RWPE1 (cell line): ENCODE results near the gene INPP5J.
A peak's percentile ranks its signal among the peaks of the same experiment; 100 is the strongest.

Source experiments
- CTCF ChIA-PET: fragments of 350-600 bp; sonication (Branson Sonifier 250); formaldehyde crosslinking; extraction: SDS; loops from one replicate; lab custom pipeline; 2021; lab: Yijun Ruan, JAX
- POLR2A ChIA-PET: fragments of 400-600 bp; formaldehyde crosslinking; extraction: SDS; loops from one replicate; lab custom pipeline; 2020; ENCODE audit warnings: antibody characterized with exemption; ENCODE audit not compliant: low non-redundant PET; lab: Yijun Ruan, JAX
- DNase-seq: peaks from one replicate; pipeline ENCODE4 v3.0.0; 2012; ENCODE audit warnings: low spot score
- H3K27ac ChIP-seq: fragments of 450-650 bp; 2 replicates; pipeline ENCODE4 v1.5.1; 2017
- TF ChIP-seq, protein P1 (sequence below): fragments of 450-650 bp; conservative IDR thresholded peaks from 2 replicates; pipeline ENCODE4 v1.5.1; 2017; ENCODE audit warnings: low read depth, mild to moderate bottlenecking

INPP5J gene

DNA sequence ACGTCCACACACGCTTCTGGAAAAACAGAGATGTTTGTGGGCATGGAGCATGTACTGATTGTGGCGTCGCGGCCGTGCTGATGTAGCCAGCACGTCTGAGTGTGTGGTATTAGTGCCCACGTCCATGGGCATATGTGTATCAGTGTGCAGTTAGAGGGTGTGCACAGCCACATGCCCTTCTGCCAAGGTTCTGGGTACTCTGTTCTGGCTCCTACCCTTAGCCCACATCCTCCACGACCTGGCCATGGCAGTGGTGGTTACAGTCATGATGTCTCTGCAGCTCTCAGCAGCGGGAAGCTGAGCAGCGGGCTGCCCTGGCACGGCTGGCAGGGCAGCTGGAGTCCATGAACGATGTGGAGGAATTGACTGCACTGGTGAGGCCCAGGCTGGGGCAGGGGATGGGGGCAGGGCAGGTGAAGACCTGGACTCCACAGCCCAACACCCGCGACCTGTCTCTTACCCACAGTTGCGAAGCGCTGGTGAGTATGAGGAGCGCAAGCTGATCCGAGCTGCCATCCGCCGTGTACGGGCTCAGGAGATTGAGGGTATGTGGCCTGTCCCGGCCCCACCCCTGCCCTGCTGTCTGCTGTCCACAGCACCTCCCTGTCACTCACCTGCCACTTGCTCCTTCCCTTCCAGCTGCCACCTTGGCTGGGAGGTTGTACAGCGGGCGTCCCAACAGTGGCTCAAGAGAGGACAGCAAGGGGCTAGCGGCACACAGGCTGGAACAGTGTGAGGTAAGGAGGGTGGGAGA is 34.4 kb upstream of the INPP5J start:
- peak overlapping the region; percentile 86 for H3K27ac ChIP-seq
- ChIA-PET CTCF (interaction anchor here (0.6 to 0.7 kb wide), 3 partner anchors 67 to 102 kb away, joined by 3 to 4 read pairs (median 4); no protein-coding TSS in a partner anchor), POLR2A (no interaction called here)
- DNase-seq, result no peak
- TF ChIP-seq, protein P1, sequence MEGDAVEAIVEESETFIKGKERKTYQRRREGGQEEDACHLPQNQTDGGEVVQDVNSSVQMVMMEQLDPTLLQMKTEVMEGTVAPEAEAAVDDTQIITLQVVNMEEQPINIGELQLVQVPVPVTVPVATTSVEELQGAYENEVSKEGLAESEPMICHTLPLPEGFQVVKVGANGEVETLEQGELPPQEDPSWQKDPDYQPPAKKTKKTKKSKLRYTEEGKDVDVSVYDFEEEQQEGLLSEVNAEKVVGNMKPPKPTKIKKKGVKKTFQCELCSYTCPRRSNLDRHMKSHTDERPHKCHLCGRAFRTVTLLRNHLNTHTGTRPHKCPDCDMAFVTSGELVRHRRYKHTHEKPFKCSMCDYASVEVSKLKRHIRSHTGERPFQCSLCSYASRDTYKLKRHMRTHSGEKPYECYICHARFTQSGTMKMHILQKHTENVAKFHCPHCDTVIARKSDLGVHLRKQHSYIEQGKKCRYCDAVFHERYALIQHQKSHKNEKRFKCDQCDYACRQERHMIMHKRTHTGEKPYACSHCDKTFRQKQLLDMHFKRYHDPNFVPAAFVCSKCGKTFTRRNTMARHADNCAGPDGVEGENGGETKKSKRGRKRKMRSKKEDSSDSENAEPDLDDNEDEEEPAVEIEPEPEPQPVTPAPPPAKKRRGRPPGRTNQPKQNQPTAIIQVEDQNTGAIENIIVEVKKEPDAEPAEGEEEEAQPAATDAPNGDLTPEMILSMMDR, result no peak

DNA sequence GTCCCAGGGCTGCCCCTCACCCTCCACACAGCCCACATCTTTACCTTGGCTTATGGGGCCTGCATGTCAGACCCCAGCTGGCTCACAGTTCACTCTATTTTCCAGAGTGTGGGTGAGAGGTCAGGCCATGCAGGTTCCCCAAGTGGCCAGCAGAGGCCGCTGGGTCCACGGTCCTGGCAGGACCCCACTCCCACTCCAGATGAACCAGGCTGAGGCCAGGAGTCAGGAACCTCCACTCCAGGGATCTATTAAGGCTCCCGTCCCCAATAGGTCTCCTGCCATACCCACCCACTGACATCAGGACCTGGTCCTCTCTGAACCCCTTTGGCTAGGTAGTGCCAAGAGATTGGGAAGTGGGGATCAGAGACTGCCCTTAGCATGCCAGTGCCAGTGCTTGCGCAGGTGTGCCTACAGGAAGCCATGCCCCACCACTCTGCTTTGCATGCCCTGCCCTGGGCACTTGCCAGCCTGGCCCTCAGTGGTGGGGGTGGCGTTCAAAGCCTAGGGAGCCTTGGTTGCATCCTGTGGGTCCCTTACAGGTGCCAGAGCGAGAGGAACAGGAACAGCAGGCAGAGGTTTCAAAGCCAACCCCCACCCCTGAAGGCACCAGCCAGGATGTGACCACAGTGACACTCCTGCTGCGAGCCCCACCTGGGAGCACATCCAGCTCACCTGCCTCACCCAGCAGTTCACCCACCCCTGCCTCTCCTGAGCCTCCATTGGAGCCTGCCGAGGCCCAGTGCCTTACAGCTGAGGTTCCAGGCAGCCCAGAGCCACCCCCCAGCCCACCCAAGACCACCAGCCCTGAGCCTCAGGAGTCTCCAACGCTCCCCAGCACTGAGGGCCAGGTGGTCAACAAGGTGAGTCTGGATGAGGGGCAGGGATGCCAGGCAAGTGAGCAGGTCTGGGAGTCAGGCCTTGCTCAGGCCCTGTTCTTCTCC is 33.3 kb upstream of the INPP5J start:
- TF ChIP-seq, protein P1, result peak; percentile 84
- ChIA-PET CTCF (interaction anchor here (0.6 to 0.7 kb wide), 3 partner anchors 66 to 101 kb away, joined by 3 to 4 read pairs (median 4); no protein-coding TSS in a partner anchor), POLR2A (no interaction called here)
- DNase-seq, result no peak
- H3K27ac ChIP-seq, result peak overlapping the region; percentile 86

DNA sequence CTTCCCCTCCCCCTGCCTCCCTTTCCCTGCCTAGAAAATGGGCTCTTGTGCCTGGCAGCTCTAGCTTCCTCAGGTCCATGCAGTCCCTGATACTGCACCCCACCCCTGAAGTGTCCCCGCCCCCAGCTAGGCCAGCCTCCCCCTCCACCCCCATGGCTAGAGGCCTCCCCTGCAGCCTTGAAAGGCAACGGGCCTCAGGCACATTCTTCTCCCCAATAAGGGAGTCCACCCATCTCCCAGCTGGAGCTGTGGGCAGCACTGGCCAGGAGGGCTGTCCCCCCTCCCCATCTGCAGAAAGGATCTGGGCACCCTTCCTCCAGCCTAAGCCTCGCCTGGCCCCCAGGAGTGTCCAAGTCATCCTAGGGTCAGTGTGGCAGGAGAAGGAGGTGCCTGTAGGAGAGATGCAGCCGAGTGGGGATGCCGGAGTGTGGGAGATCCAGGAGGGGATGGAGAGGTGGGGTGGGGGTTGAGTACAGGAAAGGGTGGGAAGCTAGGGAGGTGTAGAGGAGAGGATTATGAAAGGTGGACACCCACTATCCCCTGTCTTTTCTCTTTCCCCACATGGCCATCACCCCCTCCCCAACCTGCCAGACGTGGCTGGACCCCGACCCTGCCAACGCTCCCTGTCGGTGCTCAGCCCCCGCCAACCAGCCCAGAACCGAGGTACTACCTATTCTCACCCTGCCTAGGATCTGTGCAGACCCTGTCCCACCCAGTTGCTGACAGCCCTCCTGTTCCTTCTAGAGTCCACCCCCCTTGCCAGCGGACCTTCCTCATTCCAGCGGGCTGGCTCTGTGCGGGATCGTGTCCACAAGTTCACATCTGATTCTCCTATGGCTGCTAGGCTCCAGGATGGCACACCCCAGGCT is 32.3 kb upstream of the INPP5J start:
- ChIA-PET POLR2A (no interaction called here), CTCF (no interaction called here)
- DNase-seq, result no peak
- TF ChIP-seq, protein P1, result no peak
- peak overlapping the region; percentile 10; the same call in 1 of the 2 replicates for H3K27ac ChIP-seq

DNA sequence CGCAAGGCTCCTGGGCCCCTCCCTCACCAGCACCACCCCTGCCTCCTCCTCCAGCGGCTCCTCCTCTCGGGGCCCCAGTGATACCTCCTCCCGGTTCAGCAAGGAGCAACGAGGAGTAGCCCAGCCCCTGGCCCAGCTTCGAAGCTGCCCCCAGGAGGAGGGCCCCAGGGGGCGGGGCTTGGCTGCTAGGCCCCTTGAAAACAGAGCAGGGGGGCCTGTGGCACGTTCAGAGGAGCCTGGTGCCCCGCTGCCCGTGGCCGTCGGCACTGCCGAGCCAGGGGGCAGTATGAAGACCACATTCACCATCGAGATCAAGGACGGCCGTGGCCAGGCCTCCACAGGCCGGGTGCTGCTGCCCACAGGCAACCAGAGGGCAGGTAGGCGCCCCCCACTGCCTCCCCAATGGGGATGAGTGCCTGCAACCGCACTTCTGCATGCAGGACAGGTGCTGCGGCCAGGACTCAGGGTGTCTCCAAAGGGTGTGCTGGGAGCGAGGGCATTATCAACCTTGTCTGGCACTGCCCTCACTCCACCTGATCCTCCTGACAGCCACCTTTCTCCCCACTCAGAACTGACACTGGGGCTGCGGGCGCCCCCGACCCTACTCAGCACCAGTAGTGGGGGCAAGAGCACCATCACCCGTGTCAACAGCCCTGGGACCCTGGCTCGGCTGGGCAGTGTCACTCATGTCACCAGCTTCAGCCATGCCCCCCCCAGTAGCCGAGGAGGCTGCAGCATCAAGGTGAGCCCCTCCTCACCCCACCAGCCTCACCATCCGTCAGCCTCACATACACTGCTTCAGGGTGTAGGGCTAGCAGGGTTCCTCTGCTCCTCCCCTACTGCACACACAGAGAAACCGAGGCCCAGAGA is 31.4 kb upstream of the INPP5J start:
- H3K27ac ChIP-seq, result no peak overlapping the region
- CTCF ChIA-PET, result no interaction called here
- POLR2A ChIA-PET, result no interaction called here
- no peak for DNase-seq
- TF ChIP-seq, protein P1, result no peak

DNA sequence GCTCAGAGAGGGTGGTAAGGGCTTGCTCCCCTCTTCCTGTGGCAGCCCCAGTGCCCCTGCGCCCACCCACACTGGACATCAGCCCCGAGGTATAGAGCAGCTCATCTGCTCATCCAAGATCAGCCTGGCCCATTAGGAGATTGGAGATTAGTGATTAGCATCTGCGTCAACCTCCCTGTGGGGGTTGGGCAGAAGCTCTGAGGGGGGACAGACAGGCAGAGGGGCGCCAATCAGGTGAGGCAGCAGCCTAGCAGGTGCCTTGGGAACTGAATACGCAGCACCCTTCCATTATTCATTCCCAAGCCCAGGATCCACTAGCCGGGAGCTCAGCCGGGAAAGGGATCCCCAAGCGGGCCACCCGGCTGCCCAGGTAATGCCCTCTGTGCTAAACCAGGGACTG is 30.6 kb upstream of the INPP5J start:
- DNase-seq, result no peak
- TF ChIP-seq, protein P1, result no peak
- POLR2A ChIA-PET, result no interaction called here
- CTCF ChIA-PET, result interaction anchor here (0.7 kb wide), 1 partner anchor 833 kb away, joined by 3 read pairs; no protein-coding TSS in a partner anchor
- H3K27ac ChIP-seq, result no peak overlapping the region
